GM19372 (cell line): ENCODE results near the gene DDX55.
A peak's percentile ranks its signal among the peaks of the same experiment; 100 is the strongest.

Source experiments
- ATAC-seq: cut with Tn5 transposase; IDR thresholded peaks from one replicate; pipeline ENCODE4 v1.9.1; 2021; ENCODE audit warnings: mild to moderate bottlenecking, low read depth, moderate library complexity; ENCODE audit not compliant: unreplicated experiment

DDX55 gene

GRCh38 chr12:123608182-123608581, 6.3 kb downstream of the DDX55 start:
- no peak for ATAC-seq

- no peak for ATAC-seq
These were observed 12.2 kb downstream of the DDX55 start for GRCh38 chr12:123614110-123614509.

- ATAC-seq, result no peak
These were observed 12.6 kb downstream of the DDX55 start for GRCh38 chr12:123614531-123614930.

GRCh38 chr12:123617144-123617543, 15.2 kb downstream of the DDX55 start:
- ATAC-seq, result no peak

GRCh38 chr12:123617580-123617979, 15.7 kb downstream of the DDX55 start:
- ATAC-seq, result no peak

- no peak for ATAC-seq
These were observed 19.2 kb downstream of the DDX55 start for GRCh38 chr12:123621101-123621500.

GRCh38 chr12:123621619-123622530, 20.0 kb downstream of the DDX55 start:
- no peak for ATAC-seq

GRCh38 chr12:123633379-123634141, 31.7 kb downstream of the DDX55 start, which contains the start of the genes EIF2B1 and GTF2H3:
Gene EIF2B1, minus strand, starts transcription at chr12:123633686. Its CDS starts 129 bp downstream, at chr12:123633557.
Gene GTF2H3, plus strand, starts transcription at chr12:123633829. Its CDS starts 31 bp downstream, at chr12:123633860.
- peak; percentile 98 for ATAC-seq

- ATAC-seq, result no peak
These were observed 32.3 kb downstream of the DDX55 start for GRCh38 chr12:123634142-123634561.

- no peak for ATAC-seq
These were observed 42.0 kb downstream of the DDX55 start for GRCh38 chr12:123643911-123644310.

GRCh38 chr12:123645380-123645779, 43.5 kb downstream of the DDX55 start:
- no peak for ATAC-seq

GRCh38 chr12:123645878-123646277, 44.0 kb downstream of the DDX55 start:
- ATAC-seq, result no peak

GRCh38 chr12:123648401-123648800, 46.5 kb downstream of the DDX55 start:
- no peak for ATAC-seq

- no peak for ATAC-seq
These were observed 52.3 kb downstream of the DDX55 start for GRCh38 chr12:123654129-123654701.

GRCh38 chr12:123655420-123655819, 53.5 kb downstream of the DDX55 start:
- peak; percentile 75 for ATAC-seq

- ATAC-seq, result no peak
These were observed 54.5 kb downstream of the DDX55 start for GRCh38 chr12:123656392-123656791.

GRCh38 chr12:123657211-123657610, 55.3 kb downstream of the DDX55 start:
- no peak for ATAC-seq

- no peak for ATAC-seq
These were observed 58.3 kb downstream of the DDX55 start for GRCh38 chr12:123659996-123660727.

GRCh38 chr12:123667771-123668170, 65.9 kb downstream of the DDX55 start:
- ATAC-seq, result no peak
